ENCODE measurements around the gene RAP1GDS1.

RAP1GDS1 gene

GRCh38 chr4:98242063-98242462, 19.1 kb upstream of the RAP1GDS1 start:
- CTCF ChIA-PET, result interaction anchor here (1.4 kb wide), 1 partner anchor 55 kb away, joined by 3 read pairs; no protein-coding TSS in a partner anchor
- DNase-seq (ENCODE audit: low read depth, low spot score), result no peak
- POLR2A ChIA-PET, result no interaction called here
- TF ChIP-seq CTCF (IDR thresholded peaks at IDR 0.05; ENCODE audit: insufficient read depth, low read length, missing control alignments), result no peak
- no peak overlapping the region for H3K4me3 ChIP-seq (ENCODE audit: low read depth, low read length)

GRCh38 chr4:98242538-98242937, 18.6 kb upstream of the RAP1GDS1 start:
- no peak for TF ChIP-seq CTCF (IDR thresholded peaks at IDR 0.05; ENCODE audit: insufficient read depth, low read length, missing control alignments)
- POLR2A ChIA-PET, result no interaction called here
- CTCF ChIA-PET, result no interaction called here
- H3K4me3 ChIP-seq (ENCODE audit: low read depth, low read length), result no peak overlapping the region
- no peak for DNase-seq (ENCODE audit: low read depth, low spot score)

- POLR2A ChIA-PET, result no interaction called here
- no peak for DNase-seq (ENCODE audit: low read depth, low spot score)
- no peak for TF ChIP-seq CTCF (IDR thresholded peaks at IDR 0.05; ENCODE audit: insufficient read depth, low read length, missing control alignments)
- CTCF ChIA-PET, result no interaction called here
- no peak overlapping the region for H3K4me3 ChIP-seq (ENCODE audit: low read depth, low read length)
Measured at GRCh38 chr4:98245226-98245625, 16.0 kb upstream of the RAP1GDS1 start.

GRCh38 chr4:98248934-98249333, 12.2 kb upstream of the RAP1GDS1 start:
- DNase-seq (ENCODE audit: low read depth, low spot score), result no peak
- ChIA-PET POLR2A (no interaction called here), CTCF (no interaction called here)
- no peak for TF ChIP-seq CTCF (IDR thresholded peaks at IDR 0.05; ENCODE audit: insufficient read depth, low read length, missing control alignments)
- H3K4me3 ChIP-seq (ENCODE audit: low read depth, low read length), result no peak overlapping the region

GRCh38 chr4:98249831-98250230, 11.4 kb upstream of the RAP1GDS1 start:
- DNase-seq (ENCODE audit: low read depth, low spot score), result no peak
- ChIA-PET POLR2A (no interaction called here), CTCF (no interaction called here)
- no peak overlapping the region for H3K4me3 ChIP-seq (ENCODE audit: low read depth, low read length)
- no peak for TF ChIP-seq CTCF (IDR thresholded peaks at IDR 0.05; ENCODE audit: insufficient read depth, low read length, missing control alignments)

- CTCF ChIA-PET, result no interaction called here
- no peak for TF ChIP-seq CTCF (IDR thresholded peaks at IDR 0.05; ENCODE audit: insufficient read depth, low read length, missing control alignments)
- no peak for DNase-seq (ENCODE audit: low read depth, low spot score)
- H3K4me3 ChIP-seq (ENCODE audit: low read depth, low read length), result no peak overlapping the region
- POLR2A ChIA-PET, result no interaction called here
Measured at GRCh38 chr4:98253499-98253898, 7.7 kb upstream of the RAP1GDS1 start.

Data from AG04449 (cell line).